ENCODE measurements around the gene PCP4.

DNA sequence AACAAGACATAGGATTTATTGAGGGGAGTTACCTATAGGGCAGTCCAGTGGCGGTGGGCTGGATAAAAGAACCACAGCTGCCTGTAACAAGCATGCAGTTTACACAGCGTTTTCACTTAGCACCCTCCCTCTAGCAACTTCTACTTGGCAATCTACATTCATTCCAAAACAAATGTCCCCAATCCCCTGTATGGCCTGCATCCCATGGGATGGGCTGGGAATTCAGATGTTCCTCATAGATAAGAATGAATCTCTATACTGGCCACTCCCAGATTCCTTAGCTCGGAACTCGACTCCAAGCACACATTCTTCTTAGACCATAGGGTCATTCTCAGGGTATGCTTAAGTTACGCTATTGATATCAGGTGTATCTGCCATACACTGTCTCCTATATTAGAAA is 33.3 kb downstream of the PCP4 start:
- TF ChIP-seq, protein P1, sequence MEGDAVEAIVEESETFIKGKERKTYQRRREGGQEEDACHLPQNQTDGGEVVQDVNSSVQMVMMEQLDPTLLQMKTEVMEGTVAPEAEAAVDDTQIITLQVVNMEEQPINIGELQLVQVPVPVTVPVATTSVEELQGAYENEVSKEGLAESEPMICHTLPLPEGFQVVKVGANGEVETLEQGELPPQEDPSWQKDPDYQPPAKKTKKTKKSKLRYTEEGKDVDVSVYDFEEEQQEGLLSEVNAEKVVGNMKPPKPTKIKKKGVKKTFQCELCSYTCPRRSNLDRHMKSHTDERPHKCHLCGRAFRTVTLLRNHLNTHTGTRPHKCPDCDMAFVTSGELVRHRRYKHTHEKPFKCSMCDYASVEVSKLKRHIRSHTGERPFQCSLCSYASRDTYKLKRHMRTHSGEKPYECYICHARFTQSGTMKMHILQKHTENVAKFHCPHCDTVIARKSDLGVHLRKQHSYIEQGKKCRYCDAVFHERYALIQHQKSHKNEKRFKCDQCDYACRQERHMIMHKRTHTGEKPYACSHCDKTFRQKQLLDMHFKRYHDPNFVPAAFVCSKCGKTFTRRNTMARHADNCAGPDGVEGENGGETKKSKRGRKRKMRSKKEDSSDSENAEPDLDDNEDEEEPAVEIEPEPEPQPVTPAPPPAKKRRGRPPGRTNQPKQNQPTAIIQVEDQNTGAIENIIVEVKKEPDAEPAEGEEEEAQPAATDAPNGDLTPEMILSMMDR (IDR thresholded peaks at IDR 0.05; ENCODE audit: extremely low read depth in 1 of 2, insufficient read depth in 1 of 2, low read depth in 1 of 2, low read length in 2 of 2): no peak
- TF ChIP-seq, protein P2, sequence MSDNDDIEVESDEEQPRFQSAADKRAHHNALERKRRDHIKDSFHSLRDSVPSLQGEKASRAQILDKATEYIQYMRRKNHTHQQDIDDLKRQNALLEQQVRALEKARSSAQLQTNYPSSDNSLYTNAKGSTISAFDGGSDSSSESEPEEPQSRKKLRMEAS (IDR thresholded peaks at IDR 0.05; ENCODE audit: insufficient read depth, insufficient read length): no peak
- TF ChIP-seq POLR2A (IDR thresholded peaks at IDR 0.05; ENCODE audit: low read depth, low read length) (no peak), JUN (IDR thresholded peaks at IDR 0.05; ENCODE audit: borderline replicate concordance, insufficient read depth, insufficient read length, low read depth) (no peak), EZH2 (IDR thresholded peaks at IDR 0.05; ENCODE audit: borderline replicate concordance, low read depth, low read length, severe bottlenecking) (no peak)

Measured in endothelial cell of umbilical vein (primary cell).